Osteoblast (primary cell): ENCODE results near the gene GAD2. TPM values are rescaled to one million over a fixed set of nuclear protein-coding genes. Genes with fewer than 3 reads are reported as not detected.

Source experiments
- DNase-seq: peaks from one replicate; pipeline ENCODE4 v3.0.0; 2011; ENCODE audit warnings: low spot score, mixed read lengths; ENCODE audit not compliant: insufficient read length; ENCODE audit errors: missing footprints
- H2AFZ ChIP-seq: 2 replicates; pipeline ENCODE4 v1.6.0; 2011; ENCODE audit warnings: mild to moderate bottlenecking, low read length
- H3K27ac ChIP-seq: 2 replicates; pipeline ENCODE4 v1.5.1; 2011; ENCODE audit warnings: mild to moderate bottlenecking, low read depth, low read length, moderate library complexity
- H3K27me3 ChIP-seq: 2 replicates; pipeline ENCODE4 v1.6.0; 2012; ENCODE audit warnings: mild to moderate bottlenecking, control low read depth, inconsistent platforms, low read length, moderate library complexity; ENCODE audit not compliant: insufficient read depth
- H3K36me3 ChIP-seq: 2 replicates; pipeline ENCODE4 v1.5.1; 2011; ENCODE audit warnings: mild to moderate bottlenecking, low read length, control low read depth, moderate library complexity; ENCODE audit not compliant: insufficient read depth
- H3K4me1 ChIP-seq: 2 replicates; pipeline ENCODE4 v1.5.1; 2011; ENCODE audit warnings: mild to moderate bottlenecking, low read length, control low read depth, moderate library complexity; ENCODE audit not compliant: insufficient read depth
- H3K4me2 ChIP-seq: 2 replicates; pipeline ENCODE4 v1.6.0; 2011; ENCODE audit warnings: mild to moderate bottlenecking, low read length; ENCODE audit not compliant: insufficient read depth
- H3K4me3 ChIP-seq: fragments of 200-600 bp; sonication (generic); 3 replicates; pipeline ENCODE4 v1.5.1; 2012; ENCODE audit warnings: mild to moderate bottlenecking, low read length, inconsistent platforms; ENCODE audit not compliant: insufficient read depth
- H3K79me2 ChIP-seq: 2 replicates; pipeline ENCODE4 v1.6.0; 2012; ENCODE audit warnings: mild to moderate bottlenecking, low read length, control low read depth, inconsistent platforms; ENCODE audit not compliant: insufficient read depth
- H3K9me3 ChIP-seq: 2 replicates; pipeline ENCODE4 v1.5.1; 2011; ENCODE audit warnings: low read depth, low read length, control low read depth
- H4K20me1 ChIP-seq: 2 replicates; pipeline ENCODE4 v1.6.0; 2012; ENCODE audit warnings: mild to moderate bottlenecking, low read length, control low read depth; ENCODE audit not compliant: insufficient read depth
- total RNA-seq: library from RNA; depleted of rRNA; stranded (reverse); fragments of >200 nt; gene quantifications from 2 replicates; pipeline ENCODE4 v1.2.3, GENCODE V29; 2012
- TF ChIP-seq, protein P1 (sequence below): IDR thresholded peaks from 2 replicates; pipeline ENCODE4 v1.5.1; 2011; ENCODE audit warnings: mild to moderate bottlenecking, low read depth, low read length, moderate library complexity; ENCODE audit errors: extremely low read depth

The GAD2 gene
- total RNA-seq, 1 donor = not detected

DNA sequence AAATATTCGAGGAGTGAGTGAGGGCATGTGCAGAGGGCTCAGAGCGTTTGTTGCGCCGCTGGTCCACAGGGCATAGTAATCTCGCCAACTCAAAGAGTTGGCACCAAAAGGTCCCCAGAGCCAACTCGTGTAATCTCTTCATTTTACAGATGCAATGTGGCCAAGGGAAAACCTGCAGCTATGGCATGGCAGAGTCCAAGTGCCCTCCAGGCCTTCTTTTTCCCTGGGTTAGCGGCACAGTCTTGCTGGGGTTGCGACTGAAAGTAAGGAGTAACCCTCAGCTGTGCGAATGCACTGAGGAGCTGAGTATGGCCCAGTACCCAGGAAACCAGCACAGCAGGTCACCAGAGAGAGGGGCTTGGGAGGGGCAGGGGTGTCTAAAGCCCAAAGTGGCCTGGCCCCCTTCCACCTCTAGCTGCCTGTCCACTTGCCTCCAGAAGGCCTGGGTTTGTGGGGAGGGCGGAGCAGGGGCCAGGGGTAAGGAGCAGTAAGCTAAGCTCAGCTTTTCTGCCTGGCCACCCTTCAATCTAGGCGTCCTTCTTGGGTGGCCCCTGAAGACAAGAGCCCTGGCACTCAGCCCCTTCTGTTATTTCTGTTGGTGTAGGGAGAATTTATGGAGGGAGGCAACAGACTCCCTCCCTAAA, 3.3 kb upstream of the GAD2 start:
- no peak overlapping the region for H2AFZ ChIP-seq
- TF ChIP-seq, protein P1, sequence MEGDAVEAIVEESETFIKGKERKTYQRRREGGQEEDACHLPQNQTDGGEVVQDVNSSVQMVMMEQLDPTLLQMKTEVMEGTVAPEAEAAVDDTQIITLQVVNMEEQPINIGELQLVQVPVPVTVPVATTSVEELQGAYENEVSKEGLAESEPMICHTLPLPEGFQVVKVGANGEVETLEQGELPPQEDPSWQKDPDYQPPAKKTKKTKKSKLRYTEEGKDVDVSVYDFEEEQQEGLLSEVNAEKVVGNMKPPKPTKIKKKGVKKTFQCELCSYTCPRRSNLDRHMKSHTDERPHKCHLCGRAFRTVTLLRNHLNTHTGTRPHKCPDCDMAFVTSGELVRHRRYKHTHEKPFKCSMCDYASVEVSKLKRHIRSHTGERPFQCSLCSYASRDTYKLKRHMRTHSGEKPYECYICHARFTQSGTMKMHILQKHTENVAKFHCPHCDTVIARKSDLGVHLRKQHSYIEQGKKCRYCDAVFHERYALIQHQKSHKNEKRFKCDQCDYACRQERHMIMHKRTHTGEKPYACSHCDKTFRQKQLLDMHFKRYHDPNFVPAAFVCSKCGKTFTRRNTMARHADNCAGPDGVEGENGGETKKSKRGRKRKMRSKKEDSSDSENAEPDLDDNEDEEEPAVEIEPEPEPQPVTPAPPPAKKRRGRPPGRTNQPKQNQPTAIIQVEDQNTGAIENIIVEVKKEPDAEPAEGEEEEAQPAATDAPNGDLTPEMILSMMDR = no peak
- H3K27ac ChIP-seq = no peak overlapping the region
- no peaks in the 10 kb centered on the region for H3K9me3 ChIP-seq
- H3K4me1 ChIP-seq = no peaks in the 10 kb centered on the region
- H3K79me2 ChIP-seq = no peaks in the 10 kb centered on the region
- H4K20me1 ChIP-seq = no peaks in the 10 kb centered on the region
- peaks cover 43% of the 10 kb centered on the region for H3K27me3 ChIP-seq
- no peak for DNase-seq
- no peak overlapping the region for H3K4me3 ChIP-seq
- H3K4me2 ChIP-seq = no peak overlapping the region
- no peaks in the 10 kb centered on the region for H3K36me3 ChIP-seq

DNA sequence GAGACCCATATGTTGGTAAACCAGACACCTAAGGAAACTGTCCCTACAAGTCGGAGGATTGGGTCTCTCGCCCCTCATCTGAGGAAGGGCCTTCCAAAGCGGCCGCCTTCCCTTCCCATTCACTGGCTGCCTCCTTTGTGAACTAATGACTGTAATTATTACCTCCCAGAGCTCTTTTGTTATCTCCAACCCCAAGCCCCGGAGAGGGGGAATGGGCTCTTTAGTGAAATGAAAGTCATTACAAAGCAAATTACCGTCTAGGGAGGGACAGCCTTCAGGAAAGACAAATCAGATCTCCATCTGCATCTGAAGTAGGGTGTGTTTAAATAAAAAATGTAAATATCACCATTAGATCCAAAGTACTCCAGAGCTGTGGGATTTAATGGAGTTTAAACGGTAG, 2.6 kb upstream of the GAD2 start:
- Histone ChIP-seq H3K27ac (no peak overlapping the region), H3K27me3 (peaks cover 50% of the 10 kb centered on the region), H2AFZ (no peak overlapping the region), H3K4me2 (no peak overlapping the region), H3K4me3 (no peak overlapping the region), H4K20me1 (no peaks in the 10 kb centered on the region), H3K79me2 (no peaks in the 10 kb centered on the region), H3K9me3 (no peaks in the 10 kb centered on the region), H3K36me3 (no peaks in the 10 kb centered on the region), H3K4me1 (no peaks in the 10 kb centered on the region)
- no peak for DNase-seq
- TF ChIP-seq, protein P1 = no peak

DNA sequence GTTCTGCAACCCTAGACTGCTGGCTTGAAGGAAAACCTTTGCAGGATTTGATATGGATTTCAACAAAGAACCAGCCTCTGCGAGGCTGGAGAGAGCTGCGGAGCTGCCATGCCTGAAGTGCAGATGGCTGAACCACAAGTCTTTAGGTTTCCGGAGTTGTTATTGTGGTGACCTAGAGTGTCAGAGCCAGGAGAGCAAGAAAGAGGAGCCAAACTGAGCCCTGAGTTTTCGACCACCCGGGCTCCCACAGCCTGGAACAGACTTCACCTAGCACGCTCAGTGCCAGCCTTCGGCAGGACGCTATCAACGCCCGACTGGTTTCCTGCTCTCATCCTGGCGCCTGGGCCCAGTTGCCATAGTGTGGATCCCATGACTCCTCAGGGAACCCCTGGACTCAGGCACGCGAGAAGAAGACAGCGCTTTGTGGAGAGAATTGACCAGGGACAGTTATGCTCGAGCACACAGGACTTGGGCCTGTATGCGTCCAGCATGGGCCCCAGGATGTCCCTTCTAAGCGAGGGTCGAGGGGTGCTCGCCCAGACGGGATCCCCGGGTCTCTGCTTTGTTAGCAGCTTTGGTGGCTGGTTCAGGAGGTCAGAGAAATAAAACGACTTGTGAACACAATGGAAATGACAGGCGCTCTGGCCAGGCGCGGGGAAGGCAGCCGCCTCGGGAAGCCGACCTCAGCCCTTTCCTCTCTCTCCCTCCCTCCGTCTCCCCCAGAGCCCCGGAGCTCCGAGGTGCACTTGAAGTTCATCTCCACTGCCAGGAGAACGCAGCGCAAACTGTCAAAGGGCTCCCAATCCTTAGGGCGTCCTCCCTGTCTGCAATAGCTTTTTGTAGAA, 1.8 kb upstream of the GAD2 start:
- peaks cover 53% of the 10 kb centered on the region for H3K27me3 ChIP-seq

More for the DNA sequence above, 1.8 kb upstream of the GAD2 start:
- TF ChIP-seq, protein P1 = no peak
- no peaks in the 10 kb centered on the region for H3K4me1 ChIP-seq
- no peak overlapping the region for H2AFZ ChIP-seq
- no peaks in the 10 kb centered on the region for H3K79me2 ChIP-seq
- no peak overlapping the region for H3K4me2 ChIP-seq
- no peak overlapping the region for H3K4me3 ChIP-seq
- H4K20me1 ChIP-seq = no peaks in the 10 kb centered on the region
- H3K36me3 ChIP-seq = no peaks in the 10 kb centered on the region
- peak; percentile 47 for DNase-seq
- H3K27ac ChIP-seq = no peak overlapping the region
- no peaks in the 10 kb centered on the region for H3K9me3 ChIP-seq
